Measurements from ENCODE around the gene MSANTD1.

- TF ChIP-seq POLR2AphosphoS5 (IDR thresholded peaks at IDR 0.05): no peak
- no peak for TF ChIP-seq POLR2A (IDR thresholded peaks at IDR 0.05)
- TF ChIP-seq CTCF (IDR thresholded peaks at IDR 0.05): no peak
- no peak for TF ChIP-seq EP300 (IDR thresholded peaks at IDR 0.05)
Observed at GRCh38 chr4:3221184-3221494, 27.8 kb upstream of the MSANTD1 start.
